H54 (cell line): ENCODE results near the gene VDAC1.
"Not testable (repeated sequence)": the region's sequence is repeated elsewhere in the genome, so short reads cannot be mapped to it uniquely, and the experiment has no call there.

ENCODE experiments used
- DNase-seq: peaks from one replicate; pipeline ENCODE4 v3.0.0; 2011; ENCODE audit warnings: low spot score, mixed read lengths; ENCODE audit not compliant: insufficient read length
- FAIRE-seq: peaks from 3 replicates; lab custom pipeline; 2011; peaks lifted over from hg19 to GRCh38; lab: Jason Lieb, UNC
- POLR2A ChIP-seq: IDR thresholded peaks from 2 replicates; pipeline ENCODE4 v1.6.1; 2011; ENCODE audit warnings: low read depth, mild to moderate bottlenecking, low read length

Gene VDAC1

GRCh38 chr5:133938039-133938821, 66.5 kb downstream of the VDAC1 start:
- no peak for FAIRE-seq
- DNase-seq = no peak
- TF ChIP-seq POLR2A = no peak

GRCh38 chr5:133937628-133938027, 67.1 kb downstream of the VDAC1 start:
- FAIRE-seq, DNase-seq: not testable (repeated sequence)

- FAIRE-seq = no peak
- no peak for DNase-seq
- TF ChIP-seq POLR2A = no peak
These were observed 68.1 kb downstream of the VDAC1 start for GRCh38 chr5:133936651-133937015.

- DNase-seq, FAIRE-seq: not testable (repeated sequence)
These were observed 68.7 kb downstream of the VDAC1 start for GRCh38 chr5:133935991-133936650.

- no peak for TF ChIP-seq POLR2A
- no peak for DNase-seq
- no peak for FAIRE-seq
These were observed 69.2 kb downstream of the VDAC1 start for GRCh38 chr5:133935667-133935940.

GRCh38 chr5:133934822-133935666, 69.7 kb downstream of the VDAC1 start:
- no peak for TF ChIP-seq POLR2A
- no peak for FAIRE-seq

GRCh38 chr5:133934311-133934710, 70.5 kb downstream of the VDAC1 start:
- no peak for DNase-seq
- FAIRE-seq = no peak
- no peak for TF ChIP-seq POLR2A

More at GRCh38 chr5:133934822-133935666, 69.7 kb downstream of the VDAC1 start:
- DNase-seq = no peak

- FAIRE-seq = no peak
- no peak for TF ChIP-seq POLR2A
- no peak for DNase-seq
These were observed 71.0 kb downstream of the VDAC1 start for GRCh38 chr5:133933670-133934295.

GRCh38 chr5:133933169-133933509, 71.6 kb downstream of the VDAC1 start:
- no peak for TF ChIP-seq POLR2A
- no peak for FAIRE-seq
- DNase-seq = no peak

- DNase-seq (no peak), FAIRE-seq (no peak)
- no peak for TF ChIP-seq POLR2A
These were observed 72.2 kb downstream of the VDAC1 start for GRCh38 chr5:133932441-133933168.

GRCh38 chr5:133931546-133931945, 73.2 kb downstream of the VDAC1 start:
- DNase-seq (no peak), FAIRE-seq (no peak)
- TF ChIP-seq POLR2A = no peak

GRCh38 chr5:133930813-133931090, 74.0 kb downstream of the VDAC1 start:
- no peak for DNase-seq
- no peak for TF ChIP-seq POLR2A
- FAIRE-seq = no peak

- DNase-seq (peak; percentile 33), FAIRE-seq (no peak)
- TF ChIP-seq POLR2A = no peak
These were observed 74.5 kb downstream of the VDAC1 start for GRCh38 chr5:133930061-133930812.
